ES-I3 (cell line): Measurements from ENCODE around the gene GPR160.

Experiments
- H3K36me3 ChIP-seq: 2 replicates; pipeline ENCODE4 v1.6.1; 2013; ENCODE audit warnings: mild to moderate bottlenecking, low read length, control low read depth, moderate library complexity; ENCODE audit not compliant: insufficient read depth
- H3K4me1 ChIP-seq: 2 replicates; pipeline ENCODE4 v1.6.1; 2013; ENCODE audit warnings: mild to moderate bottlenecking, control low read depth, low read length; ENCODE audit not compliant: insufficient read depth
- H3K9ac ChIP-seq: 2 replicates; pipeline ENCODE4 v1.6.1; 2013; ENCODE audit warnings: low read depth, mild to moderate bottlenecking, low read length, moderate library complexity
- H3K9me3 ChIP-seq: 2 replicates; pipeline ENCODE4 v1.6.1; 2013; ENCODE audit warnings: mild to moderate bottlenecking, low read length, moderate library complexity; ENCODE audit not compliant: control insufficient read depth, insufficient read depth

Gene GPR160

GRCh38 chr3:170037463-170038433, at the start of gene GPR160:
Gene GPR160, plus strand, starts transcription at chr3:170037995. Its CDS starts 45,978 bp downstream, at chr3:170083973.
- peaks cover 10% of the 10 kb centered on the region; the same call in 1 of the 2 replicates for H3K4me1 ChIP-seq
- H3K9ac ChIP-seq: peak within 1 kb of the TSS; percentile 84
- no peaks in the 10 kb centered on the region for H3K9me3 ChIP-seq
- no peaks in the 10 kb centered on the region for H3K36me3 ChIP-seq

- Histone ChIP-seq H3K4me1 (no peaks in the 10 kb centered on the region), H3K36me3 (peaks cover 10% of the 10 kb centered on the region; the same call in 1 of the 2 replicates), H3K9ac (no peak overlapping the region), H3K9me3 (no peaks in the 10 kb centered on the region)
Measured at GRCh38 chr3:169990431-169990830, 47.4 kb upstream of the GPR160 start.

- no peak overlapping the region for H3K9ac ChIP-seq
- peaks cover 10% of the 10 kb centered on the region; the same call in 1 of the 2 replicates for H3K36me3 ChIP-seq
- no peaks in the 10 kb centered on the region for H3K4me1 ChIP-seq
- no peaks in the 10 kb centered on the region for H3K9me3 ChIP-seq
Measured at GRCh38 chr3:169992156-169992555, 45.6 kb upstream of the GPR160 start.

GRCh38 chr3:169992781-169993180, 45.0 kb upstream of the GPR160 start:
- no peak overlapping the region for H3K9ac ChIP-seq
- no peaks in the 10 kb centered on the region for H3K9me3 ChIP-seq
- H3K36me3 ChIP-seq: peaks cover 7% of the 10 kb centered on the region; the same call in 1 of the 2 replicates
- no peaks in the 10 kb centered on the region for H3K4me1 ChIP-seq

GRCh38 chr3:169993761-169994160, 44.0 kb upstream of the GPR160 start:
- no peaks in the 10 kb centered on the region for H3K4me1 ChIP-seq
- peaks cover 7% of the 10 kb centered on the region; the same call in 1 of the 2 replicates for H3K36me3 ChIP-seq
- H3K9me3 ChIP-seq: no peaks in the 10 kb centered on the region
- H3K9ac ChIP-seq: no peak overlapping the region

DNA sequence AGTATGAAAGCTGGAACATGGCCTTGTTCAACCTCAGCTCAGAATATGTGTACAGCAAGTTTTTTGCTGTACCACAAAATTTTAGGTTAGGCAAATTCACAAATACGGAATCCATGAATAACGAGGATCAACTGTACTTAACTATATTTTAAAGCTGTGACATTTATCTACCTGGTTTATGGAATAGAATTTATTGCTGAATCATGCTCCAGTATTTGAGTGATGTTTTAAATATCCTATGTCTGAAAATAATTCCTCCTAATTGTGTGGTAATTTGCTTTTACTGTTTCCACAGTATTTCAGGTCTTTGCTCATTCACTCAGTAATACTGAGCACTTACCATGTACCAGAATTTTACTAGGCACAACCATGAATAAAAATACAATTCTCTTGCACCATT, 41.7 kb upstream of the GPR160 start:
- H3K36me3 ChIP-seq: peaks cover 5% of the 10 kb centered on the region; the same call in 1 of the 2 replicates
- H3K4me1 ChIP-seq: no peaks in the 10 kb centered on the region
- no peak overlapping the region for H3K9ac ChIP-seq
- no peaks in the 10 kb centered on the region for H3K9me3 ChIP-seq

GRCh38 chr3:169998668-169999131, 39.1 kb upstream of the GPR160 start:
- Histone ChIP-seq H3K36me3 (no peaks in the 10 kb centered on the region), H3K9me3 (no peaks in the 10 kb centered on the region), H3K9ac (no peak overlapping the region)

GRCh38 chr3:169999433-169999832, 38.4 kb upstream of the GPR160 start:
- Histone ChIP-seq H3K9ac (no peak overlapping the region), H3K36me3 (no peaks in the 10 kb centered on the region), H3K9me3 (no peaks in the 10 kb centered on the region), H3K4me1 (no peaks in the 10 kb centered on the region)

More at GRCh38 chr3:169998668-169999131, 39.1 kb upstream of the GPR160 start:
- no peaks in the 10 kb centered on the region for H3K4me1 ChIP-seq

- Histone ChIP-seq H3K36me3 (no peaks in the 10 kb centered on the region), H3K4me1 (no peaks in the 10 kb centered on the region), H3K9me3 (no peaks in the 10 kb centered on the region), H3K9ac (no peak overlapping the region)
Measured at GRCh38 chr3:170000051-170000450, 37.7 kb upstream of the GPR160 start.

GRCh38 chr3:170002231-170002630, 35.6 kb upstream of the GPR160 start:
- no peaks in the 10 kb centered on the region for H3K4me1 ChIP-seq
- H3K9me3 ChIP-seq: no peaks in the 10 kb centered on the region
- no peak overlapping the region for H3K9ac ChIP-seq
- H3K36me3 ChIP-seq: no peaks in the 10 kb centered on the region

- no peaks in the 10 kb centered on the region for H3K36me3 ChIP-seq
- H3K9me3 ChIP-seq: no peaks in the 10 kb centered on the region
- H3K9ac ChIP-seq: no peak overlapping the region
- H3K4me1 ChIP-seq: no peaks in the 10 kb centered on the region
Measured at GRCh38 chr3:170002879-170003278, 34.9 kb upstream of the GPR160 start.

- Histone ChIP-seq H3K4me1 (no peaks in the 10 kb centered on the region), H3K36me3 (no peaks in the 10 kb centered on the region)
Measured at GRCh38 chr3:170003881-170004356, 33.9 kb upstream of the GPR160 start.

DNA sequence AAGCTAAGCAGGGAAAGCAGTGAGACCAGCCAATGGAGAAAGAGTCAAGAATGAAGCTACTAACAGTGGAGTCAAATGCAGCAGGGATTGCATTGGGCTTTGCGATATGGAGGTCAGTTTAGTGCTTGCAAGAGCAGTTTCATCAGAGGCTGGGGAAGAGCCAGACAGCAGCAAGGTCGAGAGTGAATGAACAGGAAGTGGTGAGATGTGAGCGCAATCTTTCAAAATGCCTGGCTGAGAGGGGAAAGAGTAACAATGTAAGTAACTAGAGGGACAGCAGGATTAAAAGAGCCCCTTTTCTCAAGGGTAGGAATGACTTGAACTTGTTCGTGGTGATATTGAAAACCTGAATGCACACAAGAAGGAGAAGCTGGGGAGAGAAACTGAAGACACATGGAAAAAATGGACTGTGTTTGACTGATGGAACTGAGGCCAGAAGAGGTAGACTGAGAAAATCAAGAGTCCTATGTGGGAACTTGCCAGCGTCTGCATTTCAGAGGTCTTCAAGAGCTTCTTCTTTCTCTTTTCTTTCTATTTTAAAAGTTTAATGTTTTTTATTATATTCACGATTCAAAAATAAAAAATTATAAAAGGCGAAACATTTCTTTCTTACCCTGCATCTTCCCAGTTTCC, 30.6 kb upstream of the GPR160 start:
- Histone ChIP-seq H3K4me1 (no peaks in the 10 kb centered on the region), H3K36me3 (no peaks in the 10 kb centered on the region), H3K9ac (no peak overlapping the region; the same call in 1 of the 2 replicates), H3K9me3 (no peaks in the 10 kb centered on the region)

More at GRCh38 chr3:170003881-170004356, 33.9 kb upstream of the GPR160 start:
- H3K9me3 ChIP-seq: no peaks in the 10 kb centered on the region
- no peak overlapping the region for H3K9ac ChIP-seq

- Histone ChIP-seq H3K4me1 (no peaks in the 10 kb centered on the region), H3K9ac (no peak overlapping the region), H3K36me3 (no peaks in the 10 kb centered on the region), H3K9me3 (no peaks in the 10 kb centered on the region)
Measured at GRCh38 chr3:170010498-170010897, 27.3 kb upstream of the GPR160 start.
